Thyroid gland (tissue), 4 donors: ENCODE results near the gene NR4A1. TPM values are rescaled to one million over a fixed set of nuclear protein-coding genes. Genes with fewer than 3 reads are reported as not detected.

Experiments
- DNase-seq, 2 donors: peaks; one replicate each; pipeline ENCODE4 v3.0.0-alpha.2; 2019
- H3K27ac ChIP-seq, 3 donors: fragments of 200-600 bp; sonication (generic); 1 replicate in 2 of 3; 2 replicates in 1 of 3; pipeline ENCODE4 v1.5.1; 2016 to 2019; ENCODE audit warnings: mild to moderate bottlenecking in 1 of 3, moderate library complexity in 1 of 3
- H3K27me3 ChIP-seq: fragments of 200-600 bp; sonication (generic); one replicate; pipeline ENCODE4 v1.5.1; 2019
- H3K36me3 ChIP-seq, 2 donors: fragments of 200-600 bp; sonication (generic); one replicate each; pipeline ENCODE4 v1.5.1; 2016 to 2019
- H3K4me1 ChIP-seq, 2 donors: fragments of 200-600 bp; sonication (generic); one replicate each; pipeline ENCODE4 v1.5.1; 2017 to 2019
- H3K4me3 ChIP-seq, 3 donors: fragments of 200-600 bp; sonication (generic); replicated peaks in 1 of 3; 1 replicate in 2 of 3; 2 replicates in 1 of 3; pipeline ENCODE4 v1.5.1; 2016; ENCODE audit warnings: mild to moderate bottlenecking in 1 of 3
- H3K9me3 ChIP-seq: fragments of 200-600 bp; sonication (generic); one replicate; pipeline ENCODE4 v1.5.1; 2017
- POLR2A ChIP-seq, 2 donors: fragments of 450-650 bp; IDR thresholded peaks; one replicate each; pipeline ENCODE4 v1.6.1; 2017; ENCODE audit warnings: antibody characterized with exemption in 2 of 2, mild to moderate bottlenecking in 2 of 2, moderate library complexity in 1 of 2
- WGBS, 2 donors: methylation state at CpG; one replicate each; pipeline ENCODE4 v1.1.5; 2017; 5-methylcytosine and 5-hydroxymethylcytosine counted together
- intact Hi-C: fragments of 100-400 bp; cut with DNase I; formaldehyde crosslinking; loops from one replicate; pipeline ENCODE4 v1.15.1; 2023
- total RNA-seq, 4 donors: library from RNA; depleted of rRNA; stranded (reverse); fragments of >200 nt; gene quantifications; one replicate each; pipeline ENCODE4 v1.2.3, GENCODE V29; 2016
- TF ChIP-seq, protein P1 (sequence below), 6 experiments: fragments of 200-600 bp in 3 of 6; fragments of 450-650 bp in 3 of 6; sonication (generic) in 3 of 6; IDR thresholded peaks; one replicate each; pipeline ENCODE4 v1.5.1; 2016 to 2019; ENCODE audit warnings: antibody characterized with exemption in 6 of 6, mild to moderate bottlenecking in 2 of 6, inconsistent platforms in 1 of 6, moderate library complexity in 1 of 6

The NR4A1 gene
- total RNA-seq, 4 donors from 2014 or later: 46.3 to 156 (median 83.5) TPM

DNA sequence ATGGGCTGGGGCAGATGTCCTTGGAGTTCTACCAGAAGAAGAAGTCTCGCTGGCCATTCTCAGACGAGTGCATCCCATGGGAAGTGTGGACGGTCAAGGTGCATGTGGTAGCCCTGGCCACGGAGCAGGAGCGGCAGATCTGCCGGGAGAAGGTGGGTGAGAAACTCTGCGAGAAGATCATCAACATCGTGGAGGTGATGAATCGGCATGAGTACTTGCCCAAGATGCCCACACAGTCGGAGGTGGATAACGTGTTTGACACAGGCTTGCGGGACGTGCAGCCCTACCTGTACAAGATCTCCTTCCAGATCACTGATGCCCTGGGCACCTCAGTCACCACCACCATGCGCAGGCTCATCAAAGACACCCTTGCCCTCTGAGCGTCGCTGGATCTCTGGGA lies 25.6 kb downstream of the NR4A1 start:
- Histone ChIP-seq H3K4me3 (no peak overlapping the region), H3K9me3 (no peaks in the 10 kb centered on the region), H3K27me3 (no peaks in the 10 kb centered on the region), H3K27ac (no peak overlapping the region), H3K36me3 (peaks cover 17 to 20% of the 10 kb centered on the region in 2 donors), H3K4me1 (peaks cover 21 to 44% of the 10 kb centered on the region in 2 donors)
- no peak for TF ChIP-seq POLR2A (IDR thresholded peaks at IDR 0.05)
- TF ChIP-seq, protein P1, sequence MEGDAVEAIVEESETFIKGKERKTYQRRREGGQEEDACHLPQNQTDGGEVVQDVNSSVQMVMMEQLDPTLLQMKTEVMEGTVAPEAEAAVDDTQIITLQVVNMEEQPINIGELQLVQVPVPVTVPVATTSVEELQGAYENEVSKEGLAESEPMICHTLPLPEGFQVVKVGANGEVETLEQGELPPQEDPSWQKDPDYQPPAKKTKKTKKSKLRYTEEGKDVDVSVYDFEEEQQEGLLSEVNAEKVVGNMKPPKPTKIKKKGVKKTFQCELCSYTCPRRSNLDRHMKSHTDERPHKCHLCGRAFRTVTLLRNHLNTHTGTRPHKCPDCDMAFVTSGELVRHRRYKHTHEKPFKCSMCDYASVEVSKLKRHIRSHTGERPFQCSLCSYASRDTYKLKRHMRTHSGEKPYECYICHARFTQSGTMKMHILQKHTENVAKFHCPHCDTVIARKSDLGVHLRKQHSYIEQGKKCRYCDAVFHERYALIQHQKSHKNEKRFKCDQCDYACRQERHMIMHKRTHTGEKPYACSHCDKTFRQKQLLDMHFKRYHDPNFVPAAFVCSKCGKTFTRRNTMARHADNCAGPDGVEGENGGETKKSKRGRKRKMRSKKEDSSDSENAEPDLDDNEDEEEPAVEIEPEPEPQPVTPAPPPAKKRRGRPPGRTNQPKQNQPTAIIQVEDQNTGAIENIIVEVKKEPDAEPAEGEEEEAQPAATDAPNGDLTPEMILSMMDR (IDR thresholded peaks at IDR 0.05): no peak
- intact Hi-C loops: no loop called here
- DNase-seq: no peak
- 94 to 97% methylated on average over 15 of the region's 16 CpGs for WGBS, 2 donors

DNA sequence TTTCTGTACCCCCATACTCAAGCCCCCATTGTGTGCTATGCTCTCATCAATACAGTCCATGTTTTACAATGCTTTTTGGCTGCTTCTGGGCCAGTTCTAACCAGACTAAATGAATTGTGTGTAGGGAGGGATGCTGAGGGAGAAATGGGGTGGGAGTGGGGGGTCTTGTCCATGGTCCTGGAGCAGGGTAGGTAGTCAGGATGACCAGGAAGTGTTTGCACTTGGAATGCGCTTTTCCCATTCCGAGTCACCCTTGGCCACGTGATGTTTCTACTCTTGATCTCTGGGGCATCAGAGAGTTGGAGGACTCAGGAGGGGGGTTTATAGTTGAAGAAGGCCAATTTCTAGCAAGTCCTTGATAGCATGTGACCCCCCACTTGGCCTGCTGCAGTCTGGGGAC lies 27.0 kb downstream of the NR4A1 start:
- TF ChIP-seq, protein P1 (IDR thresholded peaks at IDR 0.05): no peak
- TF ChIP-seq POLR2A (IDR thresholded peaks at IDR 0.05): no peak
- 84 to 86% methylated on average over 3 of the region's 3 CpGs for WGBS, 2 donors
- Histone ChIP-seq H3K9me3 (no peaks in the 10 kb centered on the region), H3K36me3 (peaks cover 17 to 20% of the 10 kb centered on the region in 2 donors), H3K27me3 (no peaks in the 10 kb centered on the region), H3K27ac (no peak overlapping the region), H3K4me3 (no peak overlapping the region), H3K4me1 (peaks cover 23 to 48% of the 10 kb centered on the region in 2 donors)
- no peak for DNase-seq
- intact Hi-C loops: no loop called here

DNA sequence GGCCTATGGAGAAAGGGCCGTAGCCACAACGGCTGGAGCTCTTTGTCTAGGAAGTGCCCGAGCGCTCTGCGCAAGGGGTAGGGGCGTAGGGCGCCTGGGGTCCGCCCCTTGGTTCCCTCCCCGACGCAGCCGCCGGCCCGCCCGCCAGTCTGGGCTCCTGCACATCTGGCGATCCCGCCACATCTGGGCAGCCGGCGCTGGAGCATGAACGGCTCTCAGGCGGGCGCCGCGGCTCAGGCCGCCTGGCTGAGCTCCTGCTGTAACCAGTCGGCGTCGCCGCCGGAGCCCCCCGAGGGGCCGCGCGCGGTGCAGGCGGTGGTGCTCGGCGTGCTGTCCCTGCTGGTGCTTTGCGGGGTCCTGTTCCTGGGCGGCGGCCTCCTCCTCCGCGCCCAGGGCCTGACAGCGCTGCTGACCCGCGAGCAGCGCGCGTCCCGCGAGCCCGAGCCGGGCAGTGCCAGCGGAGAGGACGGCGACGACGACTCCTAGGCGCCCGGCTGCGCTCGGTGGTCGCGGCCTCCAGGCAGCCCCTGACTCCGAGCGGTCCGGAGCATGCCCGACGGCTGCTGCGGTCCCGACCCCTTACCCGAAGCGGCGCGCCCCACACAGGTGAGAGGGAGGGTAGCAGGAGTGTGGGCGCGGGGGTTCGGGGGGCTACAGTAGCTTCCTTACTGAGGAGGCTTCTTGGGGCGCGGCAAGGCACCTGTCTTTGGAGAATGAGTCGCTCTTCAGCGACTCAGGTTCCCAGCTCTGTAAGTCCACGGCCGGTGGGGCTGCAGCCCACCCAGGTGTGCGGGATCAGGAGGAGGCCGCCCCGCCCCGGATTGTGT lies 28.5 kb downstream of the NR4A1 start, which contains the start of gene SMIM41:
Gene SMIM41 (plus strand): TSS at position 129 of the 827 bp plus-strand sequence. CDS start 76 bp downstream, at position 205.
- intact Hi-C loops: no loop called here
- Histone ChIP-seq H3K9me3 (no peaks in the 10 kb centered on the region), H3K27ac (peak within 1 kb of the TSS in 1 of 3 donors; percentile 51), H3K4me3 (no peak within 1 kb of the TSS), H3K36me3 (peaks cover 14% of the 10 kb centered on the region in 2 donors), H3K27me3 (no peaks in the 10 kb centered on the region), H3K4me1 (peaks cover 15 to 35% of the 10 kb centered on the region in 2 donors)
- DNase-seq: no peak
- TF ChIP-seq POLR2A (IDR thresholded peaks at IDR 0.05): no peak
- TF ChIP-seq, protein P1 (IDR thresholded peaks at IDR 0.05): no peak
- 77 to 89% methylated on average over 26 to 47 of the region's 87 CpGs for WGBS, 2 donors

DNA sequence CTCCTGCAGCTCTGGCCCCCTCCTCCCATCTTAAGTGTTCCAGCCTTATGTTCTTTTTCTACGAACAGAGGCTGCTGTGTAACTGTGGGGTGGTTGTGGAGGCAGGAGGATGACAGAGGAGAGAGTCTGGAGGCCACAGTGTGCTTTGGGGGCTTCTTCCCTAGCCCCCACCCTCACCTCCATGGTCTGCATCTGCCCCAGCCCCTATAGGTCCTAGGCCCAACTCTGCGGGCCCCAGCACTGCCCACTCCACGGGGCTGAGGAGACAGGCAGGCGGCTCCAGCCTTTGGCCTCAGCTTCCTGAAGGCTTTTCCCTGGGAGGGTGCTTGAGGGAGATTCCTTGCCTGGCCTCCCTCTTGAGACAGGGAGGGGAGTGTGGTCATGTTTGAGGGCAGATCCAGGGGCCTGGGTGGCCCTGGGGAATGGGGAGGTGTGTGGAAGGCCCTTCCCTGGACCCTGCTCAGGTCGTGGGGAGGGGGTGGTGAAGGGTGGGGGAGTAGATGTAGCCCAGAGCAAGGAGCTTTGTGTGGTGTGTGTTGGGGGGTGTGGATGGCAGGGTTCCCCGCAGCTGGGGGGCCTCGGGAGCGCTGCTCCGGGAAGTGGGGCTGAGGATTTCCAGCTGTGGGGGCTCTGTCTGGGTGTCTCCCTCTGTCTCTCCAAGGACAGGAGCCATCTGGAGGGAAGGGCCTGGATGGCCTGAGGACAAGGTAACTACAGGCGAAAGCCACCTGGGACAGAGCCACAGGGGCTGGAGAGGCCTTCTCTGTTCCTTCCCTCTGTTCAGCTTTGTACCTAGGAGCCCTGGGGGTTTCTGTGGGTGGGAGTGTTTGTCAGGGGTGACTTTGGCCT lies 29.4 kb downstream of the NR4A1 start:
- no peak for DNase-seq
- Histone ChIP-seq H3K36me3 (peaks cover 14% of the 10 kb centered on the region in 2 donors), H3K9me3 (no peaks in the 10 kb centered on the region), H3K4me3 (no peak overlapping the region), H3K27me3 (no peaks in the 10 kb centered on the region), H3K27ac (peak overlapping the region; percentile 6 to 56 (median 51)), H3K4me1 (peaks cover 8 to 27% of the 10 kb centered on the region in 2 donors)
- TF ChIP-seq POLR2A (IDR thresholded peaks at IDR 0.05): no peak
- TF ChIP-seq, protein P1 (IDR thresholded peaks at IDR 0.05): no peak
- intact Hi-C loops: no loop called here
- 78 to 90% methylated on average over 2 to 10 of the region's 10 CpGs for WGBS, 2 donors
